WERI-Rb-1 (cell line): Measurements from ENCODE around the gene FOXO4.

Experiments used
- DNase-seq: peaks from one replicate; pipeline ENCODE4 v3.0.0-alpha.2; 2020
- H3K27ac ChIP-seq: fragments of 250-450 bp; sonication (Bioruptor Pico); 2 replicates; pipeline ENCODE4 v1.5.1; 2020; ENCODE audit warnings: mild to moderate bottlenecking, moderate library complexity
- H3K27me3 ChIP-seq: fragments of 250-450 bp; sonication (Bioruptor Pico); 2 replicates; pipeline ENCODE4 v1.5.1; 2021; ENCODE audit warnings: mild to moderate bottlenecking, low read depth, moderate library complexity; ENCODE audit not compliant: insufficient read depth, severe bottlenecking
- H3K36me3 ChIP-seq: fragments of 250-450 bp; sonication (Bioruptor Pico); 2 replicates; pipeline ENCODE4 v1.5.1; 2020; ENCODE audit warnings: mild to moderate bottlenecking, moderate library complexity
- H3K4me3 ChIP-seq: 2 replicates; pipeline ENCODE4 v1.5.1; 2011; ENCODE audit warnings: low read depth, mild to moderate bottlenecking, control low read depth, low read length
- H3K9me3 ChIP-seq: fragments of 250-450 bp; sonication (Bioruptor Pico); 2 replicates; pipeline ENCODE4 v1.5.1; 2021; ENCODE audit warnings: mild to moderate bottlenecking, moderate library complexity; ENCODE audit not compliant: severe bottlenecking
- TF ChIP-seq, protein P1 (sequence below): IDR thresholded peaks from 2 replicates; pipeline ENCODE4 v1.5.1; 2011; ENCODE audit warnings: low read depth, mild to moderate bottlenecking, control low read depth, inconsistent platforms, low read length

The FOXO4 gene

DNA sequence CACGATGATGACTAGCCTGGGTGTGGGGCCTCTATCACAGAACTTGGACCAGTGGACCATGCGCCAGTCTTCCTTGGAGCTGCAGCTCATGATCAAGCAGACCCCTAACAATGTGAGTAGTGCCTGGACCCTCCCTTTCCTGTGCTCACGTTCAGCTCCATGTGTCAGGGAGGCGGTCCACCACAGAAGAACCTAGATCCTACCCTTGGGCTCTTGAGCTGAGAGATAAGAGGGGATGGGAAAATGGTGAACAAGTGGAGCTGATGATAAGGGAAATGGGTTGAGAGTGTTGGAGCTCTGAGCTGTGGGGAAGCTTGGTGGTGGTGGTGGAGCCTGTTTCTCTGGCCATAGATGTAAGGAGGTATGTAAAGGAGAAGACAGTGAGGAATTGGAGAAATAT lies 35.9 kb downstream of the FOXO4 start:
- Histone ChIP-seq H3K36me3 (peaks cover 44% of the 10 kb centered on the region), H3K27ac (no peak overlapping the region), H3K27me3 (peaks cover 3% of the 10 kb centered on the region), H3K4me3 (no peak overlapping the region), H3K9me3 (no peaks in the 10 kb centered on the region)
- TF ChIP-seq, protein P1, sequence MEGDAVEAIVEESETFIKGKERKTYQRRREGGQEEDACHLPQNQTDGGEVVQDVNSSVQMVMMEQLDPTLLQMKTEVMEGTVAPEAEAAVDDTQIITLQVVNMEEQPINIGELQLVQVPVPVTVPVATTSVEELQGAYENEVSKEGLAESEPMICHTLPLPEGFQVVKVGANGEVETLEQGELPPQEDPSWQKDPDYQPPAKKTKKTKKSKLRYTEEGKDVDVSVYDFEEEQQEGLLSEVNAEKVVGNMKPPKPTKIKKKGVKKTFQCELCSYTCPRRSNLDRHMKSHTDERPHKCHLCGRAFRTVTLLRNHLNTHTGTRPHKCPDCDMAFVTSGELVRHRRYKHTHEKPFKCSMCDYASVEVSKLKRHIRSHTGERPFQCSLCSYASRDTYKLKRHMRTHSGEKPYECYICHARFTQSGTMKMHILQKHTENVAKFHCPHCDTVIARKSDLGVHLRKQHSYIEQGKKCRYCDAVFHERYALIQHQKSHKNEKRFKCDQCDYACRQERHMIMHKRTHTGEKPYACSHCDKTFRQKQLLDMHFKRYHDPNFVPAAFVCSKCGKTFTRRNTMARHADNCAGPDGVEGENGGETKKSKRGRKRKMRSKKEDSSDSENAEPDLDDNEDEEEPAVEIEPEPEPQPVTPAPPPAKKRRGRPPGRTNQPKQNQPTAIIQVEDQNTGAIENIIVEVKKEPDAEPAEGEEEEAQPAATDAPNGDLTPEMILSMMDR = no peak
- no peak for DNase-seq

DNA sequence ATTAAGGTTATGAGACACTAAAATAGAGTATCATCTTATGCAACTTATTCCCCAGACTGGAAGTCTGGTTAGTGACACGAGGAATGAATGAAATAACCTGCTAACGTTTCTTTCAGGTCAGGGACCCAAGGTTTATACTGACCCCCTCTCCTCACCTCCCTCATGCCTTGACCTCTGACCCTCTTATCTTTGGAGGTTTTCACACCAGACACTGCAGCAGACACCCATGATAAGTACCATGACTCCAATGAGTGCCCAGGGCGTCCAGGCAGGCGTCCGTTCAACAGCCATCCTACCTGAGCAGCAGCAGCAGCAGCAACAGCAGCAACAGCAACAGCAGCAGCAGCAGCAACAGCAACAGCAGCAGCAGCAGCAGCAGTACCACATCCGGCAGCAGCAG lies 44.8 kb downstream of the FOXO4 start:
- H3K27me3 ChIP-seq = peaks cover 4% of the 10 kb centered on the region
- TF ChIP-seq, protein P1 = no peak
- no peak overlapping the region for H3K4me3 ChIP-seq
- H3K27ac ChIP-seq = no peak overlapping the region
- H3K9me3 ChIP-seq = no peaks in the 10 kb centered on the region
- peaks cover 16% of the 10 kb centered on the region for H3K36me3 ChIP-seq
- no peak for DNase-seq

DNA sequence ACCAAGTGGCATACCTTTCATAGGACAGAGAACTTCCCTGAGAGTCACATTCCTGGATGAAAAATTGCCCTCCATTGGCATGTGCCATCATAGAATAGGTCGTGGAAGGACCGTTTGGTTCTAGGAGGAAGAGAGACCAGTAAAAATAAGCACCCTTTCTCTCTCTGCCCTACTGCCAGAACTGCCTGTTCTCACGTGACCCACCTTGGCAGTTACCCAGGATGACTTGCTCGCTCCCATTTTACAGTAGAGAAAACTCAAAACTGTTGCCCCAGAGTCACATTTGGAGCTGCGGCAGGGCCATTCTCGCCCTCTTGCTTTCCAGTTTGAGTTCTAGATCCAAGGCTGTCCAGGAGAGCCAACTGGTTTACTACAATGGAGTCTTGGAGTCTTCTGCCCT lies 47.9 kb downstream of the FOXO4 start:
- Histone ChIP-seq H3K36me3 (peaks cover 5% of the 10 kb centered on the region; the same call in 1 of the 2 replicates), H3K9me3 (no peaks in the 10 kb centered on the region), H3K27me3 (peaks cover 11% of the 10 kb centered on the region), H3K27ac (no peak overlapping the region), H3K4me3 (no peak overlapping the region)
- TF ChIP-seq, protein P1 = no peak
- no peak for DNase-seq

DNA sequence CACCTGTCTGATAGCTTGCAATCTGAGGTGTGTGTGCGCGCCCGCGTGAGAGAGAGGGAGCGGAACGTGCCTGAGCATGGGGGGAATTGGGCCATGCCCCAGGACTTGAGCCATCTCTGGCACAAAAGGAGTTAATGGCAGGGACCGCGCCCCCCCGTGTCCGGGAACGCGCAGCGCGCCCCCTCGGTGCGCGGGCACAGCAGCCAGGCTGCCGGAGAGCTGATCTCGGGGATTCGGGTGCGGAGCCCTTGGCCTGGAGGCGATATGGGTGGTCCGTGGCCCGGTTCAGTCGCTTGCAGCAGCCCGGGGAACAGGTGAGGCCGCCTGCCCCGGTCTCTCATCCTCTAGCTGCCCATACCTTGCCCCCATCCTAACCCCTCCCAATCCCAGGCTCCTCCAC lies 49.0 kb downstream of the FOXO4 start, which contains the start of gene NLGN3:
TSS of gene NLGN3 (plus strand) at position 191 of the 400 bp plus-strand sequence. CDS start 2,909 bp downstream, outside the sequence.
- no peaks in the 10 kb centered on the region for H3K9me3 ChIP-seq

DNA sequence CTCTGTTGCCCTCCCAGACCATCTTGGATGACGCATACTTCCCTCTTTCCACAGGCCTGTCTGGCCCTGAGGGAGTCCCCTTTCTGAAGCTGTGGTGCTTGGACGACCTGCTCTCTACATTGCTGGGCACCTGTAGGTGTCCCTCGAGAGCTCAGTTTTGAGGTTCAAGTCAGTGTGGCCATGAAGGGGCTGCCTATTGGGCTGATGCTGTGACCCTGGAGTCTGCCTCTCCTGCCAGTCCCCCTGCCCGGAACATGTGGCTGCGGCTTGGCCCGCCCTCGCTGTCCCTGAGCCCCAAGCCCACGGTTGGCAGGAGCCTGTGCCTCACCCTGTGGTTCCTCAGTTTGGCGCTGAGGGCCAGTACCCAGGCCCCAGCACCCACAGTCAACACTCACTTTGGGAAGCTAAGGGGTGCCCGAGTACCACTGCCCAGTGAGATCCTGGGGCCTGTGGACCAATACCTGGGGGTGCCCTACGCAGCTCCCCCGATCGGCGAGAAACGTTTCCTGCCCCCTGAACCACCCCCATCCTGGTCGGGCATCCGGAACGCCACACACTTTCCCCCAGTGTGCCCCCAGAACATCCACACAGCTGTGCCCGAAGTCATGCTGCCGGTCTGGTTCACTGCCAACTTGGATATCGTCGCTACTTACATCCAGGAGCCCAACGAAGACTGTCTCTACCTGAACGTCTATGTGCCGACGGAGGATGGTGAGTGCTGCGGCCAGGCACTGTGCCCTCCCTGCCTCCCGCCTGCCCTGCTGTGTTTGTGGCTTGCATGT lies 52.0 kb downstream of the FOXO4 start:
- Histone ChIP-seq H3K36me3 (no peaks in the 10 kb centered on the region), H3K27me3 (peaks cover 17% of the 10 kb centered on the region), H3K4me3 (no peak overlapping the region), H3K9me3 (no peaks in the 10 kb centered on the region), H3K27ac (no peak overlapping the region)
- DNase-seq = no peak
- TF ChIP-seq, protein P1 = no peak

More for the DNA sequence above, 49.0 kb downstream of the FOXO4 start, which contains the start of gene NLGN3:
- TF ChIP-seq, protein P1 = no peak
- Histone ChIP-seq H3K27me3 (peaks cover 14% of the 10 kb centered on the region), H3K36me3 (no peaks in the 10 kb centered on the region), H3K4me3 (peak within 1 kb of the TSS; percentile 32), H3K27ac (no peak within 1 kb of the TSS)
- DNase-seq = peak; percentile 13
